NCI-H226 (cell line): ENCODE results near the gene CADM4.
"Not testable (repeated sequence)": the region's sequence is repeated elsewhere in the genome, so short reads cannot be mapped to it uniquely, and the experiment has no call there.

ENCODE experiments used
- DNase-seq: peaks from one replicate; pipeline ENCODE4 v3.0.0-alpha.2; 2015

The CADM4 gene

GRCh38 chr19:43605875-43606568, 33.6 kb downstream of the CADM4 start:
- no peak for DNase-seq

DNA sequence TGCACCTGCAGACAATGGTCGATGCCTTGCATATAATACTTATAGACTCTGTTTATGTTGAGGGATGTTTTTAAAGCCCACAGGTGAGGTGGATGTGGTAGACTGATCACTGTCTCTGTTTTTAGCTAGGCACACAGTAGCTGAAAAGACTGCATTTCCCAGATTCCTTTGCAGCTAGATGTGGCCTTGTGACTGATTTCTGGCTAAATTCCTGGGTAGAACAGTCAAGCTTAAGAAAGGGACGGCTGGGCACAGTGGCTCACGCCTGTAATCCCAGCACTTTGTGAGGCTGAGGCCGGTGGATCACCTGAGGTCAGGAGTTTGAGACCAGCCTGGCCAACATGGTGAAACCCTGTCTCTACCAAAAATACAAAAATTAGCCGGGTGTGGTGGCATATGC, 39.3 kb downstream of the CADM4 start:
- DNase-seq: not testable (repeated sequence)

GRCh38 chr19:43599635-43600295, 39.9 kb downstream of the CADM4 start:
- DNase-seq: no peak

- no peak for DNase-seq
Observed at GRCh38 chr19:43598445-43599240, 41.0 kb downstream of the CADM4 start.

- no peak for DNase-seq
Observed at GRCh38 chr19:43597876-43598275, 41.8 kb downstream of the CADM4 start.

- no peak for DNase-seq
Observed at GRCh38 chr19:43596842-43597461, 42.7 kb downstream of the CADM4 start.

GRCh38 chr19:43595999-43596841, 43.4 kb downstream of the CADM4 start, which contains the start of the genes IRGQ and ZNF576:
IRGQ (minus strand) TSS chr19:43596134; CDS start chr19:43595338, 796 bp downstream.
ZNF576 (plus strand) TSS chr19:43596595; CDS start chr19:43597109, 514 bp downstream.
- peak; percentile 91 for DNase-seq

DNA sequence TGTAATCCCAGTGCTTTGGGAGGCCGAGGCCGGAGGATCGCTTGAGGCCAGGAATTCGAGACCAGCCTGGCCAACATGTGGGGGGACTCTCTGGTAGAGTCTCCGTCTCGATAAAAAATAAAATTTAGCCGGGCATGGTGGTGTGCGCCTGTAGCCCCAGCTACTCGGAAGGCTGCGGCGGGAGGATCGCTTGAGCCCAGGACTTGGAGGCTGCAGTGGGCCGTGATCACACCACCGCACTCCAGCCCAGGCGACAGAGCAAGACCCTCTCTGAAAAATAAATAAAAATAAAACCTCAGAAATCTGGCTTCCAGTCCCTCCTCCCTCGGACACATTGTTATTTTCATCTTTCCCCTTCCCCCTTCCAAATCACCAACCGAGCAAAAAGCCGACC, 44.0 kb downstream of the CADM4 start:
- DNase-seq: no peak

DNA sequence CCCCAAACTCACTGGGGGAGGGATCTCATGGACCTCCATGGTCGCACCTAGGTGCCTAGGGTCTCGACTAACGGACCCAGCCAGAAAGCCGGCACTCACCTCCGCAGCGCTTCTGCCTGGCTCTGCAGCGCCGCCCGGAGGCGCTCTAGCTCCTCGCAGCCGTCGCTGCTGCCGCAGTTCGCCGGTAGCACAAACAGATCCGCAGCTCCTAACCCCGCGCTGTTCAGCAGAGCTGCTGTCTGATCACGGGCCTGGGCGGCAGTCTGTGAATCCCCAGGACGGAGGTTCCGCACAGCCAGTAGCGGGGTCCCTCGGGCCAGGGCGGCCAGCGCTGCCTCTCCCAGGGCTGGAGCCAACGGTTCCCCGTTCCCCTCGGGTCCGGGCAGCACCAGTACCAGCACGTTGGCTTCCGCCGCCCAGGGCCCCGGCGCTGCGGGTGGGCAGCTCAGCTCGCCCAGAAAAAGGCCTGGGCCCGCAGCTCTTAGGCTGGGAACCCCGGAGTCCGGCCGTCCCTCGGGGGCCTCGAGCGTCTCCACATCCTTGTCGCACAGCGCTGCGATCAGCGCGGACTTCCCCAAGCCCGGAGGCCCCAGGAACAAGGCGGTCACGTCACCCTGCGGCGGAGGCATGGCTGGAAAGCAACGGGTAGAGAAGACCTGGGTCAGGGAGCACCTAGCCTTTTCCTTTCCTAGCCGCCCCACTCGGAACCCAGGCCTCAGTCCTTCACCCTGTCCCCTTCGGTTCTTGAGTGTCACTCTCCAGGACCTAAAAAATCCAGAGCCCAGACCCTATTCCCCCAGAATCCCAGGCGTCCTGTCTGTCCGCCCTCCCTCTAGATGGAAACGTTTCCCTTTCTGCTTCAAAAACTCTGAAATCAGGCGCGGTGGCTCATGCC, 44.7 kb downstream of the CADM4 start:
- no peak for DNase-seq

DNA sequence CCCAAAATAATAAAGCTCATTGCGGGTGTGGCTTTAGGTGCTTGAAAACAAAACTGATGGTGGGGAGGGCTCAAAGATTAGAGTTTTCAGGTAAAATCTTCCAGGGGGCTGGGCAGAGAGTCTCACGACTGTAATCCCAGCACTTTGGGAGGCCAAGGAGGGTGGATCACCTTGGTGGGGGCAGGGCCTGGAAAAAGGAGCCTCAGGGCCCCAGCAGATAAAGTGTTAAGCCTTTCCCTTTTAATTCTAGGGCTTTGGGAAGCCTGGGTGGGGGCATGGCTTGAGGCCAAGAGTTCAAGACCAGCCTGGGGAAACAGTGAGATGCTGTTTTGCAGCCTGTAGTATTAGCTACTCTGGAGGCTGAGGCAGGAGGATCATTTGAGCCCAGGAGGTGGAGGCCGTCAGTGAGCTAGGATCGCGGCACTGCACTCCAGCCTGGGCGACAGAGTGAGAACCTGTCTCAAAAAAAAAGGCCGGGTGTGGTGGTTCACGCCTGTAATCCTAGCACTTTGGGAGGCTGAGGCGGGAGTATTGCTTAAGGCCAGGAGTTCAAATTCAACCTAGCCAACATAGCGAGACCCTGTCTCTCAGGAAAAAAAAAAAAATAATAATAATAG, 45.5 kb downstream of the CADM4 start:
- no peak for DNase-seq

DNA sequence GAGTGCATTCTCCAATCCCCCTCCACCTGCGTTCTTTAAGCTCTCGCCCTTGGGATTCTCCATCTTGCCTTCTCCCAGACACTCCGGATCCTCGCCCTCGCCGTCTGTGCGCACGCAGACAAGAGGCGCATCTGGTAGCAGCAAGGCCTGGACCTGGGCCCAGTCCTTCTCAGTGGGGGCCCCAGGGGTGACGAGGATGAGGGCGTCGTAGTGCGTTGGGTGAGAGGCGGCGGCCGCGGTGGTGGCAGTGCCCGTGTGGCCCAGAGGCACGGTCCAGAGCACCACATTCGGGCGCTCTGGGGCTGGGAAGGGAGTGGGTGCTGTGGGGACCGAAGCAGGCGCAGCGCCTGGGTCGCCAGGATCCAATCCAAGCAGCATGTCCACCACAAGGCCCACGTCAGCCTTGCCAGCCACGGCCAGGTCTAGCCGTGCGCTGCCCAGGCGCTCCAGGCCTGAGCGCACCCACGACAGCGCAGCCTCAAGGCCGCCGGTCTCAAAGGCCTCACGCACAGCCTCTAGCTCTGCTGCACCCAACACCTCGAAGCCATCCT, 46.8 kb downstream of the CADM4 start:
- no peak for DNase-seq

GRCh38 chr19:43591904-43592772, 47.5 kb downstream of the CADM4 start:
- DNase-seq: no peak

GRCh38 chr19:43589678-43590077, 50.0 kb downstream of the CADM4 start:
- DNase-seq: no peak

GRCh38 chr19:43589277-43589676, 50.4 kb downstream of the CADM4 start:
- no peak for DNase-seq

GRCh38 chr19:43587029-43587428, 52.6 kb downstream of the CADM4 start:
- not testable (repeated sequence) for DNase-seq

DNA sequence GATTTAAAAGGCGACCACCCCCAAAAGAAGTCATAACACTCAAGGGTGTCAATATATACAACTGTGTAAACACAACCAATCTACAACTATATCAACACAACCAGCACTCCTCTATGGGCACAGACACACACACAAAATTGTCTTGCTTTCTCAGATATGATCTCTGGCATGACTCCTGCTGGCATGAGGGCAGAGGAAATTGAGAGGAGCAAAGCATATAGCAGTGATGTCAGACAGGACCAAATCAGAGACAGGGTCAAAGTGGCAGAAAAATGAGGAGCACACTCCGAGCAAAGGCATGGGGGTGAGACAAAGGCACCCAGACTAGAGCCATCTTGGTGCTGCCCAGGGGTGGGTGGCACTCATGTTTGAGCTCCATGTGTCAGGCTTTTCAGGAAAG, 53.3 kb downstream of the CADM4 start:
- DNase-seq: no peak

- DNase-seq: no peak
Observed at GRCh38 chr19:43584484-43584883, 55.2 kb downstream of the CADM4 start.

DNA sequence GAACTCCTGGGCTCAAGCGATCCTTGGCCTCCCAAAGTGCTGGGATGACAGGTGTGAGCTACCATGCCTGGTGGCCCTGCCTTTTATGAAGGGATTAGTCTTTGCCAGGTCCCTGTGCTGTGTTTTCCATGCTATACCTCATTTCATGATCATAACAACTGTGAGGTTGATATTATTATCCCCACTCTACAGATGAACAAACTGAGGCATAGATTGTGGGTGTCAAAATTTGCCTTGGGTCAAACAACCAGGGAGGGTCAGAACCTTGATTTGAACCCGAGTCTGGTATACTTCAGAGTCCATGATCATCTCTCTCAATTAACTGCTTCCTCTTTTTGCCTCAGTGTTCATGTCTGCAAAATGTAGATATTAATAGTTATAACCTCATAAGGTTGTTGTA, 57.2 kb downstream of the CADM4 start:
- DNase-seq: no peak

GRCh38 chr19:43581467-43581866, 58.2 kb downstream of the CADM4 start:
- no peak for DNase-seq
